Ovary (tissue), 9 donors: Measurements from ENCODE around the gene AIG1. TPM values are rescaled to one million over a fixed set of nuclear protein-coding genes. Genes with fewer than 3 reads are reported as not detected.

Experiments used
- DNase-seq, 5 donors: peaks; one replicate each; pipeline ENCODE4 v3.0.0-alpha.2; 2019 to 2020
- H3K27ac ChIP-seq, 2 donors: fragments of 200-600 bp; one replicate each; pipeline versions ENCODE4 v1.5.1 to v1.8.0; 2019 to 2022
- H3K27me3 ChIP-seq: fragments of 200-600 bp; one replicate; pipeline ENCODE4 v1.8.0; 2022
- H3K36me3 ChIP-seq: fragments of 200-600 bp; sonication (generic); one replicate; pipeline ENCODE4 v1.5.1; 2019
- H3K4me1 ChIP-seq: one replicate; pipeline ENCODE4 v1.8.1; 2013; ENCODE audit warnings: mild to moderate bottlenecking, moderate library complexity; ENCODE audit not compliant: insufficient read depth
- H3K4me3 ChIP-seq: fragments of 200-600 bp; sonication (generic); one replicate; pipeline ENCODE4 v1.5.1; 2017
- H3K9me3 ChIP-seq, 2 donors: fragments of 200-600 bp in 1 of 2; sonication (generic) in 1 of 2; one replicate each; pipeline versions ENCODE4 v1.5.1 to v1.8.1; 2013 to 2019; ENCODE audit warnings: mild to moderate bottlenecking in 1 of 2, moderate library complexity in 1 of 2
- CTCF ChIP-seq, 3 donors: fragments of 450-650 bp in 2 of 3; fragments of 200-600 bp in 1 of 3; IDR thresholded peaks; one replicate each; pipeline versions ENCODE4 v1.5.1 to v1.8.0; 2016 to 2022; ENCODE audit warnings: antibody characterized with exemption in 3 of 3, mild to moderate bottlenecking in 1 of 3
- EP300 ChIP-seq: sonication (generic); formaldehyde crosslinking; IDR thresholded peaks from one replicate; pipeline ENCODE4 v1.6.1; 2017; ENCODE audit warnings: antibody characterized with exemption
- POLR2A ChIP-seq: fragments of 450-650 bp; IDR thresholded peaks from one replicate; pipeline ENCODE4 v1.6.1; 2017; ENCODE audit warnings: antibody characterized with exemption, mild to moderate bottlenecking, moderate library complexity
- WGBS, 3 donors: extraction: QIAGEN DNeasy Blood & Tissue Kit in 1 of 3; methylation state at CpG; one replicate each; pipeline versions ENCODE4 v1.1.5 to v1.1.7; 2013 to 2017; 5-methylcytosine and 5-hydroxymethylcytosine counted together
- intact Hi-C, 4 donors: fragments of 100-400 bp; cut with DNase I; formaldehyde crosslinking; loops; one replicate each; pipeline versions ENCODE4 v1.11.0 to v1.15.1; 2022 to 2023
- polyA plus RNA-seq, 2 donors: library from polyadenylated mRNA; stranded (reverse); fragments of 200-250 nt in 1 of 2; fragments of 350-450 nt in 1 of 2; fragmentation: Illumina TruSeq in 1 of 2; extraction: RNeasy Lipid Tissue Mini Kit (QIAGEN cat#74804) in 1 of 2; gene quantifications; one replicate each; pipeline ENCODE4 v1.2.3, GENCODE V29; 2013 to 2014
- total RNA-seq, 7 donors: library from RNA; depleted of rRNA in 2 of 7; stranded (reverse); fragments of >200 nt in 2 of 7; fragmentation: NEBNext Ultra II Directional in 3 of 7; extraction: Animal tissue kit (Norgen Biotek cat#: 25700) in 3 of 7; gene quantifications; one replicate each; pipeline versions ENCODE4 v1.1.0 to v1.2.4, GENCODE V29; 2016 to 2023
- donor health status: DM: no; HTN: no; CAD: no; lungs with moderate emphysema.
- donor health status: DM: no; HTN: no; CAD: no.
- donor health status: Bipolar disorder and iron deficiency.
- donor health status: DM: yes; HTN: yes; CAD: no.
- donor health status: DM: no; HTN: no; CAD: no.
- donor health status: DM: yes; HTN: yes; CAD: no.

The AIG1 gene
- total and polyA plus RNA-seq, 9 donors, result 27.8 to 91.0 (median 37.3) TPM

- Histone ChIP-seq H3K4me1 (peaks cover 3% of the 10 kb centered on the region), H3K27ac (no peak overlapping the region), H3K36me3 (no peaks in the 10 kb centered on the region), H3K4me3 (no peak overlapping the region), H3K27me3 (no peaks in the 10 kb centered on the region), H3K9me3 (no peaks in the 10 kb centered on the region)
- no peak for TF ChIP-seq CTCF (IDR thresholded peaks at IDR 0.05)
- no peak for TF ChIP-seq POLR2A
- TF ChIP-seq EP300, result no peak
- intact Hi-C loops, result loop anchor here in 1 of 4 donors (5.0 kb wide), 1 partner anchor 112 kb away; the partner anchor contains the start of gene HIVEP2
- 92 to 94% (median 92%) methylated on average over 7 of the region's 7 CpGs for WGBS, 3 donors
- no peak for DNase-seq
These were observed 1.7 kb upstream of the AIG1 start for GRCh38 chr6:143058987-143059386.

GRCh38 chr6:143059663-143060353, 881 bp upstream of the AIG1 start:
- intact Hi-C loops, result loop anchor here in 2 of 4 donors (5.0 kb wide), 2 partner anchors 113 to 218 kb away; partner anchors contain the start of gene HIVEP2 (in 2 of the 2)
- Histone ChIP-seq H3K4me1 (peaks cover 3% of the 10 kb centered on the region), H3K36me3 (no peaks in the 10 kb centered on the region), H3K27me3 (no peaks in the 10 kb centered on the region), H3K4me3 (peak overlapping the region; percentile 76), H3K27ac (peak overlapping the region; percentile 67 to 83), H3K9me3 (no peaks in the 10 kb centered on the region)
- 2 to 6% (median 4%) methylated on average over 8 of the region's 8 CpGs for WGBS, 3 donors
- TF ChIP-seq POLR2A (no peak), EP300 (no peak), CTCF (IDR thresholded peaks at IDR 0.05) (no peak)
- DNase-seq, result peak in 1 of 5 donors; percentile 28

- TF ChIP-seq CTCF (IDR thresholded peaks at IDR 0.05) (peak in 1 of 3 donors; percentile 38), EP300 (no peak), POLR2A (peak; percentile 69)
- H3K36me3 ChIP-seq, result no peaks in the 10 kb centered on the region
- no peaks in the 10 kb centered on the region for H3K27me3 ChIP-seq
- DNase-seq, result peak; percentile 77 to 88 (median 87)
- peaks cover 3% of the 10 kb centered on the region for H3K4me1 ChIP-seq
- WGBS, 3 donors, result 0 to 1% (median 1%) methylated on average over 31 to 52 of the region's 52 CpGs
- H3K27ac ChIP-seq, result peak overlapping the region; percentile 67 to 83
- H3K4me3 ChIP-seq, result peak overlapping the region; percentile 76
- intact Hi-C loops, result loop anchor here in 1 of 4 donors (5.0 kb wide), 2 partner anchors 113 to 218 kb away; partner anchors contain the start of gene HIVEP2
- no peaks in the 10 kb centered on the region for H3K9me3 ChIP-seq
These were observed 309 bp upstream of the AIG1 start for GRCh38 chr6:143060354-143060805.

- TF ChIP-seq CTCF (IDR thresholded peaks at IDR 0.05) (no peak), POLR2A (no peak), EP300 (no peak)
- peaks cover 3% of the 10 kb centered on the region for H3K4me1 ChIP-seq
- no peaks in the 10 kb centered on the region for H3K27me3 ChIP-seq
- H3K27ac ChIP-seq, result peak overlapping the region in 1 of 2 donors; percentile 83
- H3K36me3 ChIP-seq, result no peaks in the 10 kb centered on the region
- H3K9me3 ChIP-seq, result no peaks in the 10 kb centered on the region
- H3K4me3 ChIP-seq, result no peak overlapping the region
- no peak for DNase-seq
- 53 to 62% (median 58%) methylated on average over 3 of the region's 3 CpGs for WGBS, 3 donors
- intact Hi-C loops, result loop anchor here in 1 of 4 donors (5.0 kb wide), 2 partner anchors 114 to 219 kb away; partner anchors contain the start of gene HIVEP2
These were observed 1.1 kb downstream of the AIG1 start for GRCh38 chr6:143061597-143062385.
